Measurements from ENCODE around the gene WDPCP. TPM values are rescaled to one million over a fixed set of nuclear protein-coding genes. Genes with fewer than 3 reads are reported as not detected.

WDPCP gene
- total and polyA plus RNA-seq, 2 of the 8 experiments (the other 6 are each of a cell fraction or from before 2014, with no cell fraction given), result 9.3 to 25.8 TPM

DNA sequence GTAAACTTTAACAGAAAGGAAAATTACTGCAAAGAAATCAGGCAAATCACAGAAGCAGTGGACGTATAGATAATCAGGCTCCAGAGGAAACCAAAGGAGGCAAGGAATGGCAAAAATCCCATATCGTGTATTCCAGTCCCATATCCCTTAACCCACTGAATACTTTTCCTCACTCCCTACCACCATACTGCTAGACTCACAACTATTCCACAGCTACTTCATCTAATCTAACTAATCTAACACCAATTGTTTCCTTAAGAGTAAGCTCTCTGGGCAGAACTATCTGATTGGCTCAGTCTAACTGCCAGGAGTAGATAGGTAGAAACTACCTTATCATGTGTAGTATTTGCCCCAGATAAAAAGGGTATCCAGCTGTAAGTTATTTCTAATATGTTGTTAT lies 16.3 kb downstream of the WDPCP start (continued):
- TF ChIP-seq E2F6 (IDR thresholded peaks at IDR 0.05) (no peak), CHD2 (IDR thresholded peaks at IDR 0.05; ENCODE audit: low read length) (no peak), GTF2F1 (IDR thresholded peaks at IDR 0.05; ENCODE audit: borderline replicate concordance, low read depth, low read length) (no peak)
- TF ChIP-seq, protein P1, sequence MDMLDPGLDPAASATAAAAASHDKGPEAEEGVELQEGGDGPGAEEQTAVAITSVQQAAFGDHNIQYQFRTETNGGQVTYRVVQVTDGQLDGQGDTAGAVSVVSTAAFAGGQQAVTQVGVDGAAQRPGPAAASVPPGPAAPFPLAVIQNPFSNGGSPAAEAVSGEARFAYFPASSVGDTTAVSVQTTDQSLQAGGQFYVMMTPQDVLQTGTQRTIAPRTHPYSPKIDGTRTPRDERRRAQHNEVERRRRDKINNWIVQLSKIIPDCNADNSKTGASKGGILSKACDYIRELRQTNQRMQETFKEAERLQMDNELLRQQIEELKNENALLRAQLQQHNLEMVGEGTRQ (IDR thresholded peaks at IDR 0.05; ENCODE audit: low read length), result no peak
